Smooth muscle cell (in vitro differentiated cells): ENCODE results near the gene PCNT. TPM values are rescaled to one million over a fixed set of nuclear protein-coding genes. Genes with fewer than 3 reads are reported as not detected.

ENCODE experiments used
- DNase-seq: peaks from one replicate; lab custom pipeline; 2025; ENCODE audit not compliant: unreplicated experiment; lab: John Stamatoyannopoulos, UW
- H2AFZ ChIP-seq: fragments of 200-600 bp; sonication (generic); 2 replicates; pipeline ENCODE4 v1.6.0; 2016; ENCODE audit warnings: antibody characterized with exemption, low read depth, mild to moderate bottlenecking
- H3F3A ChIP-seq: fragments of 200-600 bp; sonication (generic); 2 replicates; pipeline ENCODE4 v1.6.0; 2017; ENCODE audit warnings: antibody characterized with exemption, low read depth
- H3K27ac ChIP-seq: fragments of 200-600 bp; sonication (generic); 2 replicates; pipeline ENCODE4 v1.5.1; 2016; ENCODE audit warnings: low read depth, mild to moderate bottlenecking
- H3K27me3 ChIP-seq: fragments of 200-600 bp; sonication (generic); 2 replicates; pipeline ENCODE4 v1.6.1; 2016; ENCODE audit warnings: low read depth, mild to moderate bottlenecking
- H3K36me3 ChIP-seq: fragments of 200-600 bp; sonication (generic); 2 replicates; pipeline ENCODE4 v1.5.1; 2016; ENCODE audit warnings: low read depth
- H3K4me1 ChIP-seq: fragments of 200-600 bp; sonication (generic); 2 replicates; pipeline ENCODE4 v1.5.1; 2016; ENCODE audit warnings: low read depth
- H3K4me2 ChIP-seq: fragments of 200-600 bp; sonication (generic); 2 replicates; pipeline ENCODE4 v1.6.0; 2016; ENCODE audit warnings: mild to moderate bottlenecking
- H3K4me3 ChIP-seq: fragments of 200-600 bp; sonication (generic); 2 replicates; pipeline ENCODE4 v1.5.1; 2016; ENCODE audit warnings: mild to moderate bottlenecking
- H3K79me2 ChIP-seq: fragments of 200-600 bp; sonication (generic); 2 replicates; pipeline ENCODE4 v1.6.0; 2016; ENCODE audit warnings: low read depth, mild to moderate bottlenecking
- H3K9ac ChIP-seq: fragments of 200-600 bp; sonication (generic); 2 replicates; pipeline ENCODE4 v1.6.0; 2016; ENCODE audit warnings: low read depth
- H3K9me3 ChIP-seq: fragments of 200-600 bp; sonication (generic); replicated peaks from 2 replicates; pipeline ENCODE4 v1.5.1; 2016; ENCODE audit warnings: low read depth
- H4K20me1 ChIP-seq: fragments of 200-600 bp; sonication (generic); 2 replicates; pipeline ENCODE4 v1.6.0; 2016; ENCODE audit warnings: low read depth
- whole genome bisulfite sequencing: methylation state at CpG from one replicate; pipeline ENCODE4 v1.1.7; 2016; ENCODE audit warnings: low lambda C conversion rate; 5-methylcytosine and 5-hydroxymethylcytosine counted together
- polyA plus RNA-seq: library from polyadenylated mRNA; unstranded; fragments of >200 nt; fragmentation: Nextera tagmentation; extraction: Ambion mirVana; gene quantifications from 2 replicates; pipeline ENCODE4 v1.2.1, GENCODE V29; 2016
- total RNA-seq: library from RNA; depleted of rRNA; stranded (reverse); fragments of >200 nt; gene quantifications from 2 replicates; pipeline ENCODE4 v1.2.3, GENCODE V29; 2014
- TF ChIP-seq, protein P1 (sequence below): fragments of 200-600 bp; sonication (generic); IDR thresholded peaks from 2 replicates; pipeline ENCODE4 v1.5.1; 2017; ENCODE audit warnings: borderline replicate concordance, mild to moderate bottlenecking, antibody characterized with exemption; ENCODE audit not compliant: insufficient read depth, poor library complexity, severe bottlenecking

Gene PCNT
- total and polyA plus RNA-seq, 2 experiments from 2014 or later, result 9.3 to 10.8 TPM

DNA sequence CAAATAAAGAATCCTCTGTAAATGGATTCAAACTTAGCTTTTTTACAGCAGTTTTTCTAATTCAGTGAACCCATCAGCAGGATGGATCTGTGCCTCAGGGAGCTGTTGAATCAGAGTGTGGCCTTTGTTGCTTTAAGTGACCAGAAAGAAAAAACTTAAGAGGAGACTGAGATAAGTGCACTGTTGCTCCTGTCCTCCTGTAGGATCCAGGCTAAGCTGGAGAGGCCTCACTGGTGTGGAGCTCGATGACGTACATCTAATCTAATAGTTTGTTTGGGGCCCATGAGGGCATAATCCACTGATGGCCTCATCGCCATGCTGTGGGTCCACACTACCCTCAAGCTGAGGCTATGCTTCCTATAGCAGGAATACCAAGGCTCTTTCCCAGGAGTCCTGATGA is 145.3 kb downstream of the PCNT start:
- Histone ChIP-seq H3K79me2 (peaks cover 34% of the 10 kb centered on the region), H3K4me2 (no peak overlapping the region), H3K27me3 (no peaks in the 10 kb centered on the region), H3K4me3 (no peak overlapping the region), H4K20me1 (peaks cover 57% of the 10 kb centered on the region), H3K4me1 (no peaks in the 10 kb centered on the region), H3K9ac (no peak overlapping the region), H3K27ac (no peak overlapping the region), H3K9me3 (no peaks in the 10 kb centered on the region), H2AFZ (no peak overlapping the region), H3K36me3 (no peaks in the 10 kb centered on the region), H3F3A (no peaks in the 10 kb centered on the region)
- WGBS, result 78% methylated on average over 3 of the region's 3 CpGs
- TF ChIP-seq, protein P1, sequence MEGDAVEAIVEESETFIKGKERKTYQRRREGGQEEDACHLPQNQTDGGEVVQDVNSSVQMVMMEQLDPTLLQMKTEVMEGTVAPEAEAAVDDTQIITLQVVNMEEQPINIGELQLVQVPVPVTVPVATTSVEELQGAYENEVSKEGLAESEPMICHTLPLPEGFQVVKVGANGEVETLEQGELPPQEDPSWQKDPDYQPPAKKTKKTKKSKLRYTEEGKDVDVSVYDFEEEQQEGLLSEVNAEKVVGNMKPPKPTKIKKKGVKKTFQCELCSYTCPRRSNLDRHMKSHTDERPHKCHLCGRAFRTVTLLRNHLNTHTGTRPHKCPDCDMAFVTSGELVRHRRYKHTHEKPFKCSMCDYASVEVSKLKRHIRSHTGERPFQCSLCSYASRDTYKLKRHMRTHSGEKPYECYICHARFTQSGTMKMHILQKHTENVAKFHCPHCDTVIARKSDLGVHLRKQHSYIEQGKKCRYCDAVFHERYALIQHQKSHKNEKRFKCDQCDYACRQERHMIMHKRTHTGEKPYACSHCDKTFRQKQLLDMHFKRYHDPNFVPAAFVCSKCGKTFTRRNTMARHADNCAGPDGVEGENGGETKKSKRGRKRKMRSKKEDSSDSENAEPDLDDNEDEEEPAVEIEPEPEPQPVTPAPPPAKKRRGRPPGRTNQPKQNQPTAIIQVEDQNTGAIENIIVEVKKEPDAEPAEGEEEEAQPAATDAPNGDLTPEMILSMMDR, result no peak
- no peak for DNase-seq

DNA sequence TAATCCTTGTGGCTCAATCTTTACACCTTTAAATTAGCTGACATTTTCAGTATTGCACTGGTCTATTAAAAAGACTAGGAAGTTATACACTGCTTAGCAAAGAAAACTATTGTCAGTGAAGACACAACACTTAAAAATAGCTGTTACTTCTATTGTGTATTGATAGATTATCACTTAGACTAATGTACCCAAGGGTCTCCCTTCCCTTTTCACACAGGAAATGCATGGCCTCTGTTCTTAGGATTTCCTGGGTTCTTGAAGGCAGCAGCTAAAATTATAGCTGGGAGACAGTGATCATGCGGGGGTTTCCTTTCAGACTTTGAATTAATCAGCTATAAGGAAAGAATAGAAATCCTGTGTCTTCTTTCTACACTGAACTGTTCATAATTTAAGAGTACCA is 147.6 kb downstream of the PCNT start:
- Histone ChIP-seq H3K9ac (no peak overlapping the region), H3K36me3 (no peaks in the 10 kb centered on the region), H4K20me1 (peaks cover 65% of the 10 kb centered on the region), H3K9me3 (no peaks in the 10 kb centered on the region), H2AFZ (no peak overlapping the region), H3K4me3 (no peak overlapping the region), H3K4me1 (no peaks in the 10 kb centered on the region), H3K27ac (no peak overlapping the region), H3K79me2 (peaks cover 33% of the 10 kb centered on the region), H3F3A (no peaks in the 10 kb centered on the region), H3K4me2 (no peak overlapping the region), H3K27me3 (no peaks in the 10 kb centered on the region)
- TF ChIP-seq, protein P1, result no peak
- no peak for DNase-seq
- WGBS, result 92% methylated on average over 1 of the region's 1 CpG

DNA sequence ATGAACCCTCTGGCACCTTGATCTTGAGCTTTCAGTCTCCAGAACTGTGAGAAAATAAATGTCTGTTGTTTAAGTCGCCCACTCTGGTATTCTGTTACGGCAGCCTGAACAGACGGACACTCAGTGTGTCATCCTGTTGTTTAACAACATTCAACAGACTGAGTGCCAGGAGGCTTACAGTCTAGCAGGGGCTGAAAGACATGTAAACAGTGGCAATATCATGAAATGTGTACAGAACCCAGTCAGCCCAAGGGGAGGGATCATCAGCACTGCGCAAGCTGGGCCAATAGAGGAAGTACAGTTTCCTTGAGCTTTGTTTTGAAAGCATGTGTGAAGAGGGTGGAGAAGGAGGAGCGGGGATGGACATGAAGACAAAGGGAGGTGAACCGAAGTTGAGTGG is 148.3 kb downstream of the PCNT start:
- H3K4me1 ChIP-seq, result no peaks in the 10 kb centered on the region
- no peak overlapping the region for H3K4me3 ChIP-seq
- H3K27ac ChIP-seq, result no peak overlapping the region
- H3K27me3 ChIP-seq, result no peaks in the 10 kb centered on the region
- H3K9ac ChIP-seq, result no peak overlapping the region
- H3K79me2 ChIP-seq, result peaks cover 30% of the 10 kb centered on the region
- H3F3A ChIP-seq, result no peaks in the 10 kb centered on the region
- H3K36me3 ChIP-seq, result no peaks in the 10 kb centered on the region
- WGBS, result 65% methylated on average over 6 of the region's 6 CpGs
- DNase-seq, result no peak
- no peak overlapping the region for H2AFZ ChIP-seq
- TF ChIP-seq, protein P1, result no peak
- no peak overlapping the region for H3K4me2 ChIP-seq
- H4K20me1 ChIP-seq, result peaks cover 67% of the 10 kb centered on the region
- no peaks in the 10 kb centered on the region for H3K9me3 ChIP-seq

DNA sequence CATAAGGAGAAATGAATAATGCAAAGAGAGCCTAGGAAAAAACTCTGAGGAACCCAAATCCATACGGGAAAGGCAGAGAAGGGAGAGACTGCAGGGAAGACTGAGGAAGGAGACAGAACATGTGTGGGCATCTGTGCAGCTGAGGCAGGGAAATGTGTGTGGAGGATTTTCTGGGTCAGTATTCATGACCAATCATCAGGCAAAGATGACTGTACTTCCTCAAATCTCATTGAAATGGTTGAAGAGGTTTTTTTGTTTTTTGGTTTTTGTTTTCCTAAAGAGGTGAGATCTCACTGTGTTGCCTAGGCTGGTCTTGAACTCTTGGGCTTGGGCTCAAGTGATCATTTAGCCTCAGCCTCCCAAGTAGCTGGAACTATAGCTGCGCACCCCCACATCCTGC is 150.4 kb downstream of the PCNT start:
- H3K9me3 ChIP-seq, result no peaks in the 10 kb centered on the region
- no peaks in the 10 kb centered on the region for H3F3A ChIP-seq
- no peaks in the 10 kb centered on the region for H3K4me1 ChIP-seq
- no peak overlapping the region for H3K27ac ChIP-seq
- no peak overlapping the region for H2AFZ ChIP-seq
- H3K4me3 ChIP-seq, result no peak overlapping the region
- peaks cover 66% of the 10 kb centered on the region for H4K20me1 ChIP-seq
- TF ChIP-seq, protein P1, result no peak
- peaks cover 24% of the 10 kb centered on the region for H3K79me2 ChIP-seq
- H3K9ac ChIP-seq, result no peak overlapping the region
- no peak for DNase-seq
- WGBS, result 88% methylated on average over 2 of the region's 2 CpGs
- H3K27me3 ChIP-seq, result no peaks in the 10 kb centered on the region
- H3K36me3 ChIP-seq, result no peaks in the 10 kb centered on the region
- no peak overlapping the region for H3K4me2 ChIP-seq
